Measurements from ENCODE around the gene CHAD.
"Not testable (repeated sequence)": the region's sequence is repeated elsewhere in the genome, so short reads cannot be mapped to it uniquely, and the experiment has no call there.

Gene CHAD

DNA sequence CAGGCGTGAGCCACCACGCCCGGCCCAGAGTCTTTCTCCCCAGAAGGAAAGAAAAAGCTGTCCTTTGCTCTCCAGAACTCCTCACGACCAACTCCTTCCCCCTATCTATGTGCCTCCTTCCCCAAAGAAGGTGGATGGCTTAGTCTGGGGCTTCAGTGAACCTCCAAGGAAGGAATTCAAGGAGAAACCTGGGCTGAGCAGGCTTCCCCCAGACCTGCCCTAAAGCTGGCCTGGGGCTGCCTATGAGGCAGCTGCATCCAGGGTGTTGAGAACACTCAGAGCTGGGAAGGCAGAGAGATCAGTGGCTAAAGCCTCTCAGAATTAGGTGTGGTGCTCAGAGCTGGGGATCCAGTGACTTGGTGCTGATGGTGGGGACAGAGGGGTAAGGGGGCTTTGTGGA lies 38.9 kb downstream of the CHAD start:
- DNase-seq (ENCODE audit: low read depth): no peak

GRCh38 chr17:50428831-50429424 lies 39.8 kb downstream of the CHAD start:
- no peak for DNase-seq (ENCODE audit: low read depth)

DNA sequence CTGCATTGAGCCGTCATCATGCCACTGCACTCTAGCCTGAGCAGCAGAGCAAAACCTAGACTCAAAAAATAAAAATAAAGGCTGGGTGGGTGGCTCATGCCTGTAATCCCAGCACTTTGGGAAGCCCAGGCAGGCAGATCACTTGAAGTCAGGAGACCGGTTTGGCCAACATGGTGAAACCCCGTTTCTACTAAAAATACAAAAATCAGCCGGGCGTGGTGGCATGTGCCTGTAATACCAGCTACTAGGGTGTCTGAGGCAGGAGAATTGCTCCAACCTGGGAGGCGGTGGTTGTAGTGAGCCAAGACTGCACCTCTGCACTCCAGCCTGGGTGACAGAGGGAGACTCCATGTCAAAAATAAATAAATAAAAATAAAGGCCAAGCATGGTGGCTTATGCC lies 40.6 kb downstream of the CHAD start:
- DNase-seq (ENCODE audit: low read depth): not testable (repeated sequence)

GRCh38 chr17:50426814-50427787 lies 41.6 kb downstream of the CHAD start:
- DNase-seq (ENCODE audit: low read depth): no peak

GRCh38 chr17:50426472-50426782 lies 42.3 kb downstream of the CHAD start:
- DNase-seq (ENCODE audit: low read depth): no peak

DNA sequence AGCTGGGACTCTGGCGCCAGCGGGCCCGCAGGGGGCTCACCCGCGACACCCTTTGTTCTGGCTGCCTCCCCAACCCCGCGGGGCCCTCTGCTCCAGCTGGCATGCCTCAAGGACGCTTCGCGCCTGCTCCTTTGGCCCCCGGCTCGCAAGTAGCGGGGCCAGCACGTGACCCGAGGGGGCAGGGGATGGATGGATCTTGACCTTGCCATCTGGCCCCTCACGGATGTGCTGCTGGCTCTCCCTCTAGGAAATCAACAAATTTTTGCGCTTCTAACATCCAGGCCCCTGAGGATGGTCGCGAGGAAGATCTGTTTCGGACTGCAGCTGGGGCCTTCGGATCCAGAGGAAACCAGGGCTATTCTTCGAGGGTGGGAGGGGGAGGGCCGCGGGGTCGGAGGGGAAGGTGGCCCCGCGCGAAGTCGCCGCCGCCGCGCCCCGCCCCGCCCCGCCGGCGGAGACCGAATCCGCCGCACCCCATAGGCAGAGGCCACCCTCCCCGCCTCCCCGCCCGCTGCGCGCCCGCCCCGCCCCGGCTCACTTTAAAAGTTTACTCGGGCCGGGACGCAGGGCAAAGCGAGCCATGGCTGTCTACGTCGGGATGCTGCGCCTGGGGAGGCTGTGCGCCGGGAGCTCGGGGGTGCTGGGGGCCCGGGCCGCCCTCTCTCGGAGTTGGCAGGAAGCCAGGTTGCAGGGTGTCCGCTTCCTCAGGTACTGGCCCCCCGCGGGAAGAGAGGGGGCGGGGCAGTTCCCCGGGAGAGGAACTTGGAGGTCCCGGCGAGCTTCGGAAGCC lies 42.8 kb downstream of the CHAD start, which contains the start of gene ACSF2:
Gene ACSF2, plus strand, starts transcription at position 537 of the 790 bp plus-strand sequence. Its CDS starts 44 bp downstream, at position 581.
- peak; percentile 48 for DNase-seq (ENCODE audit: low read depth)

- no peak for DNase-seq (ENCODE audit: low read depth)
These were observed 43.5 kb downstream of the CHAD start for GRCh38 chr17:50424996-50425681.

DNA sequence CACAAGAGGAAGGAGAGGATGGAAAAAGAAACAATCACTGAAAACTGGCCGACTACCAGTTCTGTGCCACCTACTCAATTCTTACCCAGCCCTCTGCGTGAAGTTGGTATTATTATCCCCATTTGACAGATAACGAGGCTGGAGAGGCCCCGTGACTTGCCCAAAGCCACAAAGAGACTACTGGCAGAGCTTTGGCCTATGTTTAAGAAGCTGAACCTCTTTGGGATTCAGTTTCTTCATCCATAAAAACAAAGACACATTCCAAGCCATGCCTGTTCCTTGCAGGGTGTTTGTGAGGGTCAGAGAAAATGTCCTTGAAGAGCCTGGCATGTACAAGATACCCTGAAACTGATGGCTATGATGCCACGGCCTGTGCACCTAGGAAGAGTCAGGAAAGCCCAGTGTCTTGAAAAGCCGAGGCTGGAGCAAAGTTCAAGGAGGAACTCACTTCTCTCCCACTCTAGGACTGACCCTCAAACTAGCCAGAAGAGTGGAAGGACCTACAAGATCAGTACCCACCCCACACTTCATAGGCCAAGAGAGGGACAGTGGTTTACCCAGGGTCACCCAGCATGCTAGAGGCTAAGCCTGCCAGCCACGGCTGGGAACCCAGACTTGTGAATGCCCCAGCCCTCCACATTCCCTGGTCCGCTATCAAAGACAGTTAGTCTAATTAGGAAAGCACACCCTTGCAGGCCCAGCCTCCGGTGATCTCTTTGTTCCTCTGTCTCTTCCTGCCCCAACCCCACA lies 44.3 kb downstream of the CHAD start:
- no peak for DNase-seq (ENCODE audit: low read depth)

DNA sequence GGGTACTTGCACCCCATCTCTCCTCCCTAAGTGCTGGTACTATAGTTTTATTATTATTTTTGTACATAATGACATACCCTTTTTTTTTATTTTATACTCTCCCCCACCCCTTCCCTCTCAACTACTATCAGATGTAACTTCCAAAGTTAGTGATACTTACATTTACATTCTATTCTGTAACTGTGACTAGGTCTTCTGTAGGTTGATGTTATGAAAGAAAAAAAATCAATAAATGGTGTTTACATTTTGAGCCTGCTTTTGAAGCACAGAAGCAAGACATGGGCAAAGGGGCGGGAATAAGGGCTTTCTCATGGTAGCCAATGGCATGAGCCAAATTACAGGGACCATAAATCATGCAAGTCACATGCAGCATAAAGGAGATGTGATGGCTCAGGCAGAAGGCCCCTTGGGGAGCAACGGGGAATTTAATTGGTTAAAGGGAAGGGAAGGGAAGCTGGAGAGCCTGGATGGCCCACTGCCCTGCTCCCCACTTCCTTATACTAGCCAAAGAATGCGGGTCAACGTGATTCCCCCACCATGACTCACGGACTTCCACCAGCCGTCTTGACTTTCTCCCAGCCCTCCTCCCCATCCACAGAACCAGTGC lies 45.0 kb downstream of the CHAD start:
- DNase-seq (ENCODE audit: low read depth): peak; percentile 47

- DNase-seq (ENCODE audit: low read depth): no peak
These were observed 45.9 kb downstream of the CHAD start for GRCh38 chr17:50422738-50423137.

GRCh38 chr17:50421308-50422051 lies 47.2 kb downstream of the CHAD start:
- no peak for DNase-seq (ENCODE audit: low read depth)

- DNase-seq (ENCODE audit: low read depth): peak; percentile 72
These were observed 48.1 kb downstream of the CHAD start for GRCh38 chr17:50420419-50421112.

GRCh38 chr17:50419577-50419976 lies 49.1 kb downstream of the CHAD start:
- DNase-seq (ENCODE audit: low read depth): not testable (repeated sequence)

DNA sequence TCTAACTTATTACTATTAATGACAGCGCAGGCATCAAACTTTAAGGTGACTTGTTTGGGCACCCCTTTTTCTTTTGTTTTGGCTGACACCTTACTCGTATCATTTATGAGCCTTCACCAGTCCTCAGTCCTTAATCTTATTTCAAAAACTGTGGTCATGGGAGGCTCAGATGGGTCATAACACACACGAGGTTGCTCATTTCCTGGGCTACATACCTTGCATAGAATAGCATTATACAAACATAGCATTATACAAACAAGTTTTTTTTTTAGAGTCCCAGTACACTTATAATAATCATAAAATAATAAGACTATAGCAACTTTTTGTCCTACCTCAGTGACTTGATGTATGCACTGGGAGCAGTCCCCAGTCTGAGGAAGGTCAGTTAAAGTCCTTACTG lies 53.9 kb downstream of the CHAD start:
- DNase-seq (ENCODE audit: low read depth): no peak
